HG03196 (cell line): Measurements from ENCODE around the gene PRKD1.

Experiments
- ATAC-seq: cut with Tn5 transposase; IDR thresholded peaks from one replicate; pipeline ENCODE4 v1.9.1; 2021; ENCODE audit not compliant: unreplicated experiment

PRKD1 gene

DNA sequence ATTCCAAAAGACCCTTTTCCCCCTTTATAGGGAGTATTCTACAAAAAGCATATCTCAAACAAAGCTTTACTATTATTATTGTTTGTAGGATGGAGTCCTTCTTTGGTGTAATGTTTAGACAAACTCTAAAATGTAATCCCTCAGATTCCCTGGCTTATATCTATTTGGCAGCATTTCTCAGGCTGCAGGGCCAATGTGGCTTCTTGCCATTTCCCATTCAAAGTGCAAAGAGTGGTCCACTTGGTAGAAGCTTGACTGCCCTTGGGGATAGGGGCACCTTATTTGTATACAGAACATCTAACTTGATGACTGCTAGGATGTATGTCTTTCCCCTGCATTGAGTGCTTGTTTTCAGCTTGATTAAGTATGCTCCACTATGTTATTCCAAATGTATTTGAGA is 242.7 kb downstream of the PRKD1 start:
- no peak for ATAC-seq

- no peak for ATAC-seq
Observed at GRCh38 chr14:29682789-29683188, 244.9 kb downstream of the PRKD1 start.

DNA sequence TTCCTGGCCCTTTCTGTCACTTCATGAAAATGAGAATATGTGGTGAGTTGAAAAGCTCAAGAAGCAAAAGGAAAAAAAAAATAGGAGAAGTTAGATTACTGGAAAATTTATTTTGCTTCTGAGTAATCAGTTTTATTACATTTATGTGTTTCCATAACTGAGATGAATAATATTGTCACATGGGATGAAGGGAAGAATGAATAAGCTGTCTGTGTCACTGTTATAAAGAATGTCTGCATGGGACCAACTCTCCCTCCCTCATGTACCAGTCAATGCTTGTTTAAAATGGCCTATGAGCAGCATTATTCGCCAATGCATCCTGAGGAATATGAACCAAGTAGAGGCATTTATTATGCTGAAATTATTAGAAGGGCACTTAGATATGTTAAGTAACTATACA is 246.3 kb downstream of the PRKD1 start:
- no peak for ATAC-seq

- no peak for ATAC-seq
Observed at GRCh38 chr14:29674566-29675285, 252.9 kb downstream of the PRKD1 start.

DNA sequence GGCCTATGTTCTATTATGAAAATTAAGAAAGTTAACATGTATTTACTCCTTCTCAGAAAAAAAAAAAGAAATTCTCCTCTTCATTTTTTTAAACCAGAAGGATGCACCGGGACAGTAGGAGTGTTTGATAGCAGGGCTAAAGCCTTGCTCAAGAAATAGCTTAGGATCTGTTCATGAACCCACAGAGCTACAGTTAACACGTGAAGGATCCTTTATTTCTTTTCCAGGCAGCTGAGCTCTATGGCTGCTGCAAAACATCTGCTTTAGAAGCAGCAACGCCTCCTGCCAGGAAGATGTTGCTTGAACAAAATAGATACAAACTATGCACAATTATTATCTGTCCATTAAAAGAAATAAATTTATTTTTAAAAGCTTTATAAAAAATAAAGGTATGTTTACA is 254.8 kb downstream of the PRKD1 start:
- ATAC-seq, result no peak

DNA sequence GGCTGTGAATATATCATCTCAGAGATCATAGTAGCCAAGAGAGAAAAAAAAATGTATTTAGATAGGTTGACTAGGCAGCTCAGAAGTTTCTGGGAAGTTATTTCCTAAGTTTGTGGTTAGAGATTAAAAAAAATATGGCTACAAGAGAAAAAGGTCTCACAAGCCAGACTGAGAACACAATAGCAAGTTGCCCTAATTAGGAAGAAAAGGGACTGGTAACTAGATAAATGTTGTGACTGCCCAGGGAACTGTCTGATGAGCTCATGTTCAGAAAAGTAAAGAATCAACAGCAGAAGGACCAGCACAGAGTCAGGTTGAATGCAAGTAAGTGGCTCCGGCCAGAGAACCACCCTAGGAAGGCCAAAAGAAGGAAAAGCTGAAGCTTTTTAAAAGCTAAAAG is 256.6 kb downstream of the PRKD1 start:
- ATAC-seq, result no peak

- no peak for ATAC-seq
Observed at GRCh38 chr14:29668201-29668600, 259.4 kb downstream of the PRKD1 start.

GRCh38 chr14:29664515-29664914 is 263.1 kb downstream of the PRKD1 start:
- ATAC-seq, result no peak

GRCh38 chr14:29663281-29663801 is 264.3 kb downstream of the PRKD1 start:
- ATAC-seq, result no peak

- no peak for ATAC-seq
Observed at GRCh38 chr14:29654901-29655550, 272.6 kb downstream of the PRKD1 start.

DNA sequence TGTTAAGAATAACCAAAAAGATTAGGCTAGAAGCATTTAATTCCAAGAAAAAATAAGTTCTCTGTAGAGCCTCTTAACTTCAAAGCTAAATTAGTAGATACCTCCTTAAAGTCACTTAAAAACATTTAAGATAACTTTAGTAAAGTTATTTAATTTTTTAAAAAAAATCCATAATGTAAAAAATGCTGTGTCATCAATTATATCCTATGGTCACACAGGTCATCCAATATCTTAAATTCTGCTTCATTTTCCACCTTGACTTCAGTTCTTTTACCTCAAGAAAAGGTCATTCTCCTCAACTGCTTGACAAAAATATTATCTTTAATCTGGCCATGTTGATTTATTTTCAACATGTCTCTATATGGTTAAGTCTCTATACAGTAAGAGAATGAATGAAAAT is 274.3 kb downstream of the PRKD1 start:
- ATAC-seq, result no peak

DNA sequence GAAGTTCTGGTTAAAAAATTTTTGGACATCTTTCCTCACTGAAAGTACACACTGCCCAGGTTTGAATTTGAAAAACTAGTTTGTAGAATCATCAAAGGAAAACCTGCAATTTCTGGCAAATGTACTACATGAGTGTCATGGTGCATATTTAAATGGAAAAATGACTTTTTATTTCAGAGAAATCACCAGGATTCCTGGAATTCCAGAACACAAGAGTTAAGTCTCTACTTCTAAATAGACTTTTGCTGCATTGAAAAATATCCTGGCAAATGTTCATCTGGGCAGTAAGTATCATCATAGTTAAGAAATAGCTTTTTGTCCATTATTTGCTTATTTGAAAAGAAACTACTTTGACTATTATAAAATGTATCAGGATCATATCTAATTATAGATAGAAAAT is 275.1 kb downstream of the PRKD1 start:
- ATAC-seq, result no peak

DNA sequence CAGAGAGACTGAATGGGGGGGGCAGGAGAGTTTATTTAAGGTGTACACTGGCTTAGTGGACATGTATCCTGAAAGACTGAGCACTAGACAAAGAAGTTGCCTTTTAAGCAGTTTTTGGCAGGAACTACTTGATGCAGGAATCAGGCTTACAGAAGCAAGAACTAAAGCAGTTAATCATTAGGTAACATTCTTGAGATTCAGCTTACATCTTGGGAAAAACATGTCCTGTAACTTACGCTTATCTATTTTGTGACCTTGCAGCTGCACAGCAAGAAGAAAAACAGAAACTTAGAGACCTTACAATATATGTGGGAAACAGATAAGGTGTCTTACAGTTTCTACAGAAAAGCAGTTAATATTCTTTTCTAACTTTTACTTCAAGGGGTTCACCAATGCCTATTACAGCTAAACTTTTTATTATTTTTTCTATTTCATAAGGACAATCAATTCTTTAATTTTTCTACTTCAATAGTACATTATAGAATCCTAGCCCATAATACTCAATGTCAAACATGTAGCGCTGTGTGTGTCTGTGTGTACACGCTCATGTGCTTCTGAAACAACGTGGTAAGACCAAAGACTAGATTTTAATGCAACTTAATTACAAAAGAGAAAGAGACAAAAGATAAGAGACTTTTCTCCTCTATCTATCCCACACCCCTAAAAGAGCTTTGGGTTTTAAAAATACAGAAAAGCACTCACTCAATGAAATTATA is 276.9 kb downstream of the PRKD1 start:
- no peak for ATAC-seq

GRCh38 chr14:29649170-29649569 is 278.5 kb downstream of the PRKD1 start:
- ATAC-seq, result no peak

- ATAC-seq, result no peak
Observed at GRCh38 chr14:29648045-29648444, 279.6 kb downstream of the PRKD1 start.

DNA sequence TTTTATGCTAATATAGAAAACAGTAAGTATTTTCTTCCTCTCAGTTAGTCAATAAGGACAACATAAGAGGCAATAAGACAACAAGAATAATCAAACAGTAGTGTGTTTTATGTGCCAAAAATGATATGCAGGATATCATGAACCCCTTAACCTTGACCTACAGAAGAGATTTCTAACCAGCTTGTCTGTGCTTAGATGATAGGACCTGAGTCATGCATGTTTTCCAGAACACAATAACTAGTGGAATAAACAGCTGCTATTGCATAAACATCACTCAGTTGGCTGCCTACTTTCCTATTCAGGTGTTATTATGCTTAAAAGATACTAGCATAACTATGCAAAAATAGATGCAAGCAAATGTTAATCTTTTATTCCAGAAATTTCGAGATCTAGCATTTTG is 282.5 kb downstream of the PRKD1 start:
- ATAC-seq, result no peak

- no peak for ATAC-seq
Observed at GRCh38 chr14:29643433-29644211, 284.0 kb downstream of the PRKD1 start.

DNA sequence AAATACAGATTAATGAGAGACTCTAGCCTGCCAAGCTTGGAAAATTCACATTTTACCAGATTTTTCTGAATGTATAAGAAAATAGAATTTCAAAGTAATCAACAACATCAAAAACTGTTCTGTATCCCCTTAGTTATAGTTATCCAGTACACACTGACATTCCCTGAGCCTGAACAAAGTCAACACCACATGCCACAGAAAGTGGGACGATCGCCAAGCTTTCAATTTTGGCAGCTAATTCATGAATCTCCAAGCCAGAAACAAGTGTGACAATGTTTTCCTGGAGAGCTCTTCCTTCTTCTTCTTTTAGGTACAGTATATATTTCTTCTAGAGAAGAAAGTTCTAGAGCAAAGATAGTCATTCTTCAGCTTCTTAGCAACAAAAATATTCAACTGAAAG is 290.2 kb downstream of the PRKD1 start:
- ATAC-seq, result no peak

DNA sequence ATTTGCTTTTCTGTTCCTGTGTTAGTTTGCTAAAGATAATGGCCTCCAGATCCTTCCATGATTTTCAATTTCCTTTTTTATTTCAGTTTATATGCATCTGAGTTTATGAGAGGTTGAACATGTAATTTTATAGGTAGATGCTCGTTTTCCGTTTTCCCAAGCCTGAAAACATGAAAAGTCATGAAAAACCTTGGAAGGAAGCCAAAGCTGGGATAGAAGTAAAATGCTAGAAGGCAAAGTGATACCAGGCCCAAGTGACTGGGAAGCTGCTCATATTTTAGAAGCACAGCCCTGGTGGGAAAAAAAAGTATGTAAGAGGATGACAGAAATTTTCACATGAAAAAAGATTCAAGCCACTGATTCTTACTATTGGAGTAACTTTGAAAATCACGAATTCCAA is 290.8 kb downstream of the PRKD1 start:
- no peak for ATAC-seq

GRCh38 chr14:29630566-29631160 is 297.0 kb downstream of the PRKD1 start:
- ATAC-seq, result no peak

- no peak for ATAC-seq
Observed at GRCh38 chr14:29629839-29630238, 297.8 kb downstream of the PRKD1 start.
